Heart right ventricle (tissue), 16 donors: ENCODE data around the gene PSMB4. TPM values are rescaled to one million over a fixed set of nuclear protein-coding genes. Genes with fewer than 3 reads are reported as not detected.

Source experiments
- ATAC-seq, 8 donors: fragments of 200-7000 bp; cut with Tn5 transposase; one replicate each; pipeline ENCODE4 v1.9.1; 2020; ENCODE audit warnings: mild to moderate bottlenecking in 8 of 8, moderate library complexity in 8 of 8, moderate number of reproducible peaks in 1 of 8
- DNase-seq, 2 donors: peaks; one replicate each; pipeline ENCODE4 v3.0.0-alpha.2; 2020
- H3K27ac ChIP-seq, 10 donors: fragments of 200-600 bp; sonication (generic) in 2 of 10; one replicate each; pipeline versions ENCODE4 v1.5.0 to v1.8.0; 2020 to 2022; ENCODE audit warnings: mild to moderate bottlenecking in 3 of 10
- H3K27me3 ChIP-seq, 7 donors: fragments of 200-600 bp; one replicate each; pipeline ENCODE4 v1.8.0; 2021 to 2022; ENCODE audit warnings: mild to moderate bottlenecking in 2 of 7
- H3K36me3 ChIP-seq, 9 donors: fragments of 200-600 bp; sonication (generic) in 1 of 9; one replicate each; pipeline versions ENCODE4 v1.5.0 to v1.8.0; 2020 to 2022; ENCODE audit warnings: mild to moderate bottlenecking in 2 of 9
- H3K4me1 ChIP-seq, 9 donors: fragments of 200-600 bp; sonication (generic) in 1 of 9; one replicate each; pipeline versions ENCODE4 v1.5.0 to v1.8.0; 2020 to 2022; ENCODE audit warnings: mild to moderate bottlenecking in 4 of 9
- H3K4me3 ChIP-seq, 10 donors: fragments of 200-600 bp; sonication (generic) in 2 of 10; one replicate each; pipeline versions ENCODE4 v1.5.0 to v1.8.0; 2020 to 2022; ENCODE audit warnings: mild to moderate bottlenecking in 7 of 10, moderate library complexity in 2 of 10
- H3K9me3 ChIP-seq, 11 donors: fragments of 200-600 bp in 10 of 11; sonication (generic) in 2 of 11; one replicate each; pipeline versions ENCODE4 v1.5.0 to v1.8.0; 2013 to 2022; ENCODE audit warnings: mild to moderate bottlenecking in 2 of 11, control low read depth in 1 of 11, moderate library complexity in 1 of 11
- CTCF ChIP-seq, 9 donors: fragments of 200-600 bp; sonication (generic) in 2 of 9; IDR thresholded peaks; one replicate each; pipeline versions ENCODE4 v1.5.0 to v1.8.0; 2021 to 2022; ENCODE audit warnings: antibody characterized with exemption in 9 of 9, mild to moderate bottlenecking in 5 of 9, moderate library complexity in 1 of 9
- WGBS, 2 donors: extraction: QIAGEN DNeasy Blood & Tissue Kit; methylation state at CpG; one replicate each; pipeline ENCODE4 v1.1.7; 2013; ENCODE audit warnings: inconsistent platforms in 1 of 2; 5-methylcytosine and 5-hydroxymethylcytosine counted together
- intact Hi-C, 10 donors: fragments of 100-400 bp; cut with DNase I; formaldehyde crosslinking; loops; one replicate each; pipeline versions ENCODE4 v1.11.1 to v1.14.2; 2022
- polyA plus RNA-seq, 2 donors: library from polyadenylated mRNA; stranded (reverse); fragments of 200-250 nt; gene quantifications; one replicate each; pipeline ENCODE4 v1.2.3, GENCODE V29; 2013
- total RNA-seq, 10 donors: library from RNA; stranded (reverse); fragmentation: NEBNext Ultra II Directional in 3 of 10; extraction: Animal tissue kit (Norgen Biotek cat#: 25700) in 3 of 10; gene quantifications; one replicate each; pipeline versions ENCODE4 v1.2.1 to v1.2.4, GENCODE V29; 2021 to 2023
- donor health status: Arrhythmogenic right ventricular cardiomyopathy.
- donor health status: ischemic (EF 13 %, LVEDD 7.1; RV severe dilation, severe dysfunction).
- donor health status: healthy with polysubstance abuse.
- donor health status: DM: no; HTN: yes; CAD: no.
- donor health status: DM: no; HTN: no; CAD: no.
- donor health status: ischemic (EF 25% LVEDD 6.9; RV normal size, moderate dysfunction).
- donor health status: ischemic (EF 25% LVEDD 5.7; RV mildly dilated, moderate dysfunction).
- donor health status: healthy.
- donor health status: DM: yes; HTN: yes; CAD: no.
- donor health status: Ischemic cardiomyopathy.
- donor health status: ischemic (EF 35%, LVEDD 5.7; RV mildly dilated, moderate dysfunction).
- donor health status: nonischemic (EF 11% LVEDD 7.7; RV severe dilation, severe dysfunction).
- donor health status: DM: yes; HTN: yes; CAD: no.
- donor health status: PGD.
- donor health status: ischemic (EF 29% LVEDD 5.4; RV normal size, mild dysfunction).
- donor health status: nonischemic (EF 23%, LVEDD 6.1; RV moderate dilation, normal function).

The PSMB4 gene
- total and polyA plus RNA-seq, 12 donors, result 169 to 441 (median 209) TPM

GRCh38 chr1:151443846-151444782 lies 44.7 kb downstream of the PSMB4 start:
- Histone ChIP-seq H3K27ac (peak overlapping the region in 1 of 10 donors; percentile 43), H3K9me3 (no peaks in the 10 kb centered on the region), H3K4me1 (peaks cover 3 to 66% (median 40%) of the 10 kb centered on the region in 9 donors), H3K36me3 (peaks cover 0 to 40% (median 10%) of the 10 kb centered on the region in 9 donors), H3K27me3 (no peaks in the 10 kb centered on the region), H3K4me3 (no peak overlapping the region)
- TF ChIP-seq CTCF (IDR thresholded peaks at IDR 0.05), result peak; percentile 30 to 83 (median 68)
- DNase-seq (peak in 1 of 2 donors; percentile 64), ATAC-seq (peak; percentile 62 to 91 (median 88))
- intact Hi-C loops, result loop anchor here in 9 of 10 donors (5.0 to 10.0 kb wide), 8 partner anchors 91 to 391 kb away; partner anchors contain the start of genes C2CD4D (in 1 of the 9), RORC (in 1 of the 9) and TUFT1 (in 1 of the 9)
- WGBS, 2 donors, result 49 to 51% methylated on average over 4 of the region's 4 CpGs

- Histone ChIP-seq H3K4me1 (peaks cover 3 to 61% (median 36%) of the 10 kb centered on the region in 9 donors), H3K36me3 (peaks cover 0 to 40% (median 10%) of the 10 kb centered on the region in 9 donors), H3K9me3 (no peaks in the 10 kb centered on the region), H3K4me3 (no peak overlapping the region), H3K27ac (peak overlapping the region in 1 of 10 donors; percentile 7), H3K27me3 (no peaks in the 10 kb centered on the region)
- WGBS, 2 donors, result 73 to 74% methylated on average over 4 of the region's 4 CpGs
- intact Hi-C loops, result loop anchor here in 9 of 10 donors (5.0 to 10.0 kb wide), 8 partner anchors 90 to 390 kb away; partner anchors contain the start of genes C2CD4D (in 1 of the 9), RORC (in 1 of the 9) and TUFT1 (in 1 of the 9)
- ATAC-seq (no peak), DNase-seq (no peak)
- no peak for TF ChIP-seq CTCF (IDR thresholded peaks at IDR 0.05)
Observed at GRCh38 chr1:151444783-151445177, 45.4 kb downstream of the PSMB4 start.

GRCh38 chr1:151447696-151448095 lies 48.3 kb downstream of the PSMB4 start:
- intact Hi-C loops, result loop anchor here in 5 of 10 donors (10.0 kb wide), 3 partner anchors 87 to 387 kb away; partner anchors contain the start of genes C2CD4D (in 1 of the 5) and RORC (in 1 of the 5)
- 28 to 46% methylated on average over 2 of the region's 2 CpGs for WGBS, 2 donors
- H3K4me3 ChIP-seq, result no peak overlapping the region
- no peaks in the 10 kb centered on the region for H3K27me3 ChIP-seq
- no peak for TF ChIP-seq CTCF (IDR thresholded peaks at IDR 0.05)
- no peak overlapping the region for H3K27ac ChIP-seq
- DNase-seq (no peak), ATAC-seq (no peak)
- no peaks in the 10 kb centered on the region for H3K9me3 ChIP-seq
- H3K36me3 ChIP-seq, result peaks cover 0 to 23% (median 0%) of the 10 kb centered on the region in 9 donors
- peaks cover 3 to 54% (median 30%) of the 10 kb centered on the region in 9 donors for H3K4me1 ChIP-seq

Other genes starting within 250 kb of the PSMB4 start
- 1 to 10 TPM in 4 of 10 donors, under 1 TPM in 5, not detected in 1; 0.35 to 5.8 (median 0.71) TPM for gene TNFAIP8L2, start 242.9 kb upstream of the PSMB4 start, total RNA-seq
- gene TNFAIP8L2, start 242.9 kb upstream of the PSMB4 start, polyA plus RNA-seq, result 1 to 10 TPM; 2.4 to 4.0 TPM
- gene LYSMD1, start 233.7 kb upstream of the PSMB4 start, total RNA-seq, result 10 to 100 TPM; 11.4 to 16.5 (median 13.3) TPM
- gene LYSMD1, start 233.7 kb upstream of the PSMB4 start, polyA plus RNA-seq, result 1 to 10 TPM; 5.7 to 8.5 TPM
- gene SCNM1, start 233.4 kb upstream of the PSMB4 start, total RNA-seq, result 10 to 100 TPM; 12.9 to 26.6 (median 18.3) TPM
- 10 to 100 TPM; 52.3 to 57.6 TPM for gene SCNM1, start 233.4 kb upstream of the PSMB4 start, polyA plus RNA-seq
- under 1 TPM in 2 of 10 donors, not detected in 8; 0.46 to 0.74 TPM for gene TMOD4, start 223.6 kb upstream of the PSMB4 start, total RNA-seq
- under 1 TPM; 0.06 to 0.88 TPM for gene TMOD4, start 223.6 kb upstream of the PSMB4 start, polyA plus RNA-seq
- 10 to 100 TPM; 29.6 to 47.2 (median 39.6) TPM for gene VPS72, start 209.4 kb upstream of the PSMB4 start, total RNA-seq
- gene VPS72, start 209.4 kb upstream of the PSMB4 start, polyA plus RNA-seq, result 10 to 100 TPM; 24.8 to 33.4 TPM
- gene PIP5K1A, start 201.0 kb upstream of the PSMB4 start, total RNA-seq, result 10 to 100 TPM; 32.4 to 48.0 (median 39.2) TPM
- gene PIP5K1A, start 201.0 kb upstream of the PSMB4 start, polyA plus RNA-seq, result 10 to 100 TPM; 11.5 to 32.2 TPM
- gene PSMD4, start 144.8 kb upstream of the PSMB4 start, total RNA-seq, result 100 to 1,000 TPM; 119 to 157 (median 147) TPM
- gene PSMD4, start 144.8 kb upstream of the PSMB4 start, polyA plus RNA-seq, result 100 to 1,000 TPM; 222 to 300 TPM
- 10 to 100 TPM; 10.4 to 15.1 (median 13.1) TPM for gene ZNF687, start 117.3 kb upstream of the PSMB4 start, total RNA-seq
- gene ZNF687, start 117.3 kb upstream of the PSMB4 start, polyA plus RNA-seq, result 1 to 10 TPM; 5.9 to 8.0 TPM
- 10 to 100 TPM; 37.1 to 52.1 (median 42.5) TPM for gene PI4KB, start 72.2 kb upstream of the PSMB4 start, total RNA-seq
- 10 to 100 TPM; 17.6 to 29.0 TPM for gene PI4KB, start 72.2 kb upstream of the PSMB4 start, polyA plus RNA-seq
- 10 to 100 TPM; 12.6 to 38.4 (median 24.0) TPM for gene RFX5, start 52.3 kb upstream of the PSMB4 start, total RNA-seq
- gene RFX5, start 52.3 kb upstream of the PSMB4 start, polyA plus RNA-seq, result 1 to 10 TPM; 6.5 to 8.9 TPM
- gene SELENBP1, start 26.9 kb upstream of the PSMB4 start, total RNA-seq, result 100 to 1,000 TPM in 1 of 10 donors, 10 to 100 TPM in 9; 32.3 to 112 (median 59.7) TPM
- 10 to 100 TPM; 20.7 to 54.1 TPM for gene SELENBP1, start 26.9 kb upstream of the PSMB4 start, polyA plus RNA-seq
- 10 to 100 TPM; 36.7 to 58.6 (median 48.9) TPM for gene POGZ, start 59.9 kb downstream of the PSMB4 start, total RNA-seq
- 10 to 100 TPM in 1 of 2 donors, 1 to 10 TPM in 1; 8.2 to 34.7 TPM for gene POGZ, start 59.9 kb downstream of the PSMB4 start, polyA plus RNA-seq
- gene CGN, start 111.8 kb downstream of the PSMB4 start, total RNA-seq, result under 1 TPM in 7 of 10 donors, not detected in 3; 0.13 to 0.73 (median 0.28) TPM
- under 1 TPM; 0.07 to 0.15 TPM for gene CGN, start 111.8 kb downstream of the PSMB4 start, polyA plus RNA-seq
- gene TUFT1, start 140.7 kb downstream of the PSMB4 start, total RNA-seq, result 10 to 100 TPM in 1 of 10 donors, 1 to 10 TPM in 9; 2.9 to 13.0 (median 5.5) TPM
- 1 to 10 TPM; 2.6 to 2.7 TPM for gene TUFT1, start 140.7 kb downstream of the PSMB4 start, polyA plus RNA-seq
- 10 to 100 TPM; 26.9 to 37.8 (median 33.4) TPM for gene SNX27, start 212.5 kb downstream of the PSMB4 start, total RNA-seq
- 1 to 10 TPM; 6.5 to 7.1 TPM for gene SNX27, start 212.5 kb downstream of the PSMB4 start, polyA plus RNA-seq